ENCODE measurements around the gene APPL2. TPM values are rescaled to one million over a fixed set of nuclear protein-coding genes. Genes with fewer than 3 reads are reported as not detected.

The APPL2 gene
- total RNA-seq, 1 experiment from 2014 or later: 42.2 TPM

DNA sequence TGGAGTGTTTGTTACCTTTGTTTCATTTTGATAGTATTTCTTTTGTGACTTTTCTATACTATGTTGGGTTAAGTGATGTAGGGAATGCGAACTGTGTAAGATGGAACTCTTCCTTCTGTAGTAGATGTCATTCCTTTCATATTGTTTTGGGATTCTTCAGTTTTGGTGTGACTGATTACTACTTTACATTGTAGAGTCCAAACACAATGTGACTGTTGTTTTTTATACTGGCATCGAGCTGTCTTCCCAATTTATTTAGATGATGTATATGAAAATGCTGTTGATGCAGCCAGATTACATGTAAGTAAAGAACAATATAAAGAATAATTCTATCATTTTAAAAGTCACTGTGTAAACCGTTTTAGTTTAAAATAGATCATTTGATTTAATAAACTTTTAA, 93.7 kb downstream of the APPL2 start:
- TF ChIP-seq EZH2 (IDR thresholded peaks at IDR 0.05; ENCODE audit: low read length, unreplicated experiment): no peak
- TF ChIP-seq, protein P1, sequence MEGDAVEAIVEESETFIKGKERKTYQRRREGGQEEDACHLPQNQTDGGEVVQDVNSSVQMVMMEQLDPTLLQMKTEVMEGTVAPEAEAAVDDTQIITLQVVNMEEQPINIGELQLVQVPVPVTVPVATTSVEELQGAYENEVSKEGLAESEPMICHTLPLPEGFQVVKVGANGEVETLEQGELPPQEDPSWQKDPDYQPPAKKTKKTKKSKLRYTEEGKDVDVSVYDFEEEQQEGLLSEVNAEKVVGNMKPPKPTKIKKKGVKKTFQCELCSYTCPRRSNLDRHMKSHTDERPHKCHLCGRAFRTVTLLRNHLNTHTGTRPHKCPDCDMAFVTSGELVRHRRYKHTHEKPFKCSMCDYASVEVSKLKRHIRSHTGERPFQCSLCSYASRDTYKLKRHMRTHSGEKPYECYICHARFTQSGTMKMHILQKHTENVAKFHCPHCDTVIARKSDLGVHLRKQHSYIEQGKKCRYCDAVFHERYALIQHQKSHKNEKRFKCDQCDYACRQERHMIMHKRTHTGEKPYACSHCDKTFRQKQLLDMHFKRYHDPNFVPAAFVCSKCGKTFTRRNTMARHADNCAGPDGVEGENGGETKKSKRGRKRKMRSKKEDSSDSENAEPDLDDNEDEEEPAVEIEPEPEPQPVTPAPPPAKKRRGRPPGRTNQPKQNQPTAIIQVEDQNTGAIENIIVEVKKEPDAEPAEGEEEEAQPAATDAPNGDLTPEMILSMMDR (conservative IDR thresholded peaks at IDR 0.05; ENCODE audit: low read depth, low read length): no peak
- Histone ChIP-seq H2AFZ (ENCODE audit: low read length) (no peak overlapping the region), H3K4me2 (ENCODE audit: low read length) (no peak overlapping the region), H3K9me2 (replicated peaks; ENCODE audit: low read length) (no peaks in the 10 kb centered on the region), H3K27ac (ENCODE audit: low read length) (no peak overlapping the region), H3K9me3 (ENCODE audit: low read length) (no peaks in the 10 kb centered on the region), H3F3A (ENCODE audit: low read length, unreplicated experiment) (no peaks in the 10 kb centered on the region), H3K4me3 (ENCODE audit: low read length) (no peak overlapping the region), H3K4me1 (ENCODE audit: insufficient read depth, low read length) (no peaks in the 10 kb centered on the region), H3K9ac (ENCODE audit: low read length) (no peak overlapping the region), H3K36me3 (ENCODE audit: low read depth, low read length) (peaks cover 47% of the 10 kb centered on the region), H3K27me3 (ENCODE audit: low read length) (no peaks in the 10 kb centered on the region), H4K20me1 (ENCODE audit: low read length) (no peaks in the 10 kb centered on the region), H3K79me2 (ENCODE audit: low read length) (no peaks in the 10 kb centered on the region)
- ChIA-PET POLR2A (ENCODE audit: unreplicated experiment) (no interaction called here), CTCF (no interaction called here)
- no TSS peak for BruUV-seq (replicated peaks)
- intact Hi-C loops (cut with micrococcal nuclease): no loop called here
- ATAC-seq (no peak), DNase-seq (no peak)

- Histone ChIP-seq H3F3A (ENCODE audit: low read length, unreplicated experiment) (no peaks in the 10 kb centered on the region), H3K9me3 (ENCODE audit: low read length) (no peaks in the 10 kb centered on the region), H3K4me1 (ENCODE audit: insufficient read depth, low read length) (no peaks in the 10 kb centered on the region), H4K20me1 (ENCODE audit: low read length) (no peaks in the 10 kb centered on the region), H3K36me3 (ENCODE audit: low read depth, low read length) (peaks cover 45% of the 10 kb centered on the region; the same call in 1 of the 2 replicates), H3K79me2 (ENCODE audit: low read length) (no peaks in the 10 kb centered on the region), H3K27me3 (ENCODE audit: low read length) (no peaks in the 10 kb centered on the region), H3K27ac (ENCODE audit: low read length) (no peak overlapping the region), H3K9ac (ENCODE audit: low read length) (no peak overlapping the region), H3K9me2 (replicated peaks; ENCODE audit: low read length) (no peaks in the 10 kb centered on the region), H3K4me2 (ENCODE audit: low read length) (no peak overlapping the region), H3K4me3 (ENCODE audit: low read length) (no peak overlapping the region), H2AFZ (ENCODE audit: low read length) (no peak overlapping the region)
- BruUV-seq (replicated peaks): no TSS peak
- DNase-seq (no peak), ATAC-seq (no peak)
- intact Hi-C loops (cut with micrococcal nuclease): no loop called here
- ChIA-PET CTCF (no interaction called here), POLR2A (ENCODE audit: unreplicated experiment) (no interaction called here)
- no peak for TF ChIP-seq EZH2 (IDR thresholded peaks at IDR 0.05; ENCODE audit: low read length, unreplicated experiment)
- TF ChIP-seq, protein P1 (conservative IDR thresholded peaks at IDR 0.05; ENCODE audit: low read depth, low read length): no peak
- TF ChIP-seq EZH2phosphoT487 (IDR thresholded peaks at IDR 0.05; ENCODE audit: borderline replicate concordance, low read length): no peak
These were observed 94.6 kb downstream of the APPL2 start for GRCh38 chr12:105141320-105141922.

GRCh38 chr12:105138248-105138647, 97.7 kb downstream of the APPL2 start:
- Histone ChIP-seq H3K27me3 (ENCODE audit: low read length) (no peaks in the 10 kb centered on the region), H3K4me2 (ENCODE audit: low read length) (no peak overlapping the region), H3K9me3 (ENCODE audit: low read length) (no peaks in the 10 kb centered on the region), H3K9me2 (replicated peaks; ENCODE audit: low read length) (no peaks in the 10 kb centered on the region), H3K27ac (ENCODE audit: low read length) (no peak overlapping the region), H3K4me1 (ENCODE audit: insufficient read depth, low read length) (no peaks in the 10 kb centered on the region), H3F3A (ENCODE audit: low read length, unreplicated experiment) (no peaks in the 10 kb centered on the region), H3K9ac (ENCODE audit: low read length) (no peak overlapping the region), H3K79me2 (ENCODE audit: low read length) (no peaks in the 10 kb centered on the region), H3K4me3 (ENCODE audit: low read length) (no peak overlapping the region), H2AFZ (ENCODE audit: low read length) (no peak overlapping the region), H4K20me1 (ENCODE audit: low read length) (no peaks in the 10 kb centered on the region), H3K36me3 (ENCODE audit: low read depth, low read length) (peaks cover 60% of the 10 kb centered on the region)
- DNase-seq: no peak
- ATAC-seq: no peak
- TF ChIP-seq EZH2 (IDR thresholded peaks at IDR 0.05; ENCODE audit: low read length, unreplicated experiment) (no peak), EZH2phosphoT487 (IDR thresholded peaks at IDR 0.05; ENCODE audit: borderline replicate concordance, low read length) (no peak)
- intact Hi-C loops (cut with micrococcal nuclease): no loop called here
- CTCF ChIA-PET: no interaction called here
- BruUV-seq (replicated peaks): no TSS peak
- POLR2A ChIA-PET (ENCODE audit: unreplicated experiment): no interaction called here

Other genes with a start within 250 kb of the APPL2 start
- 21.8 and 37.8 TPM in 2 replicates for gene NOPCHAP1, start 249.9 kb downstream of the APPL2 start, total RNA-seq (2014; rRNA removed)
- 0.15 and 0.40 TPM in 2 replicates for gene ALDH1L2, start 151.7 kb downstream of the APPL2 start, total RNA-seq (2014; rRNA removed)
- gene WASHC4, start 128.4 kb downstream of the APPL2 start, total RNA-seq (2014; rRNA removed): 38.2 and 46.9 TPM in 2 replicates
- 144 and 160 TPM in 2 replicates for gene C12orf75, start 94.5 kb upstream of the APPL2 start, total RNA-seq (2014; rRNA removed)